ENCODE data around the gene CNTNAP5.

DNA sequence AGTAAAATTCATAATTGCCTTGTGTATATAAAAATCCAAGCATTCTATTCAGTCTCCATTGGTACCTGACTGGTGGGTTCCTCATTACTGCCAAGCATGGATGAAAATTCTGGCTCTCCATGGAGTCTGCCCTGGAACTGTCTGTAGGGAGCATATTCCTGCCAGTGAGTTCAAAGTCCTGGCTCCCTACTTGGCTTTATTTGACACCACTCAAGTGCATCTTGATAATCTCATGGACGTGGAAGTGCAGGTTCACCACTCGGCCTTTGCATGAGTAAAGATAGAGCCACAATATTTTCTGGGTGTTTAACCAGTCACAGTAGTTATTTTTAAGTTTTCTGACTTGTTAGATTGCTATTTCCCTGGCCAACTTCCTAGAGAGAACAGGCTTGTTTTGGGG is 63.5 kb downstream of the CNTNAP5 start:
- TF ChIP-seq, protein P1, sequence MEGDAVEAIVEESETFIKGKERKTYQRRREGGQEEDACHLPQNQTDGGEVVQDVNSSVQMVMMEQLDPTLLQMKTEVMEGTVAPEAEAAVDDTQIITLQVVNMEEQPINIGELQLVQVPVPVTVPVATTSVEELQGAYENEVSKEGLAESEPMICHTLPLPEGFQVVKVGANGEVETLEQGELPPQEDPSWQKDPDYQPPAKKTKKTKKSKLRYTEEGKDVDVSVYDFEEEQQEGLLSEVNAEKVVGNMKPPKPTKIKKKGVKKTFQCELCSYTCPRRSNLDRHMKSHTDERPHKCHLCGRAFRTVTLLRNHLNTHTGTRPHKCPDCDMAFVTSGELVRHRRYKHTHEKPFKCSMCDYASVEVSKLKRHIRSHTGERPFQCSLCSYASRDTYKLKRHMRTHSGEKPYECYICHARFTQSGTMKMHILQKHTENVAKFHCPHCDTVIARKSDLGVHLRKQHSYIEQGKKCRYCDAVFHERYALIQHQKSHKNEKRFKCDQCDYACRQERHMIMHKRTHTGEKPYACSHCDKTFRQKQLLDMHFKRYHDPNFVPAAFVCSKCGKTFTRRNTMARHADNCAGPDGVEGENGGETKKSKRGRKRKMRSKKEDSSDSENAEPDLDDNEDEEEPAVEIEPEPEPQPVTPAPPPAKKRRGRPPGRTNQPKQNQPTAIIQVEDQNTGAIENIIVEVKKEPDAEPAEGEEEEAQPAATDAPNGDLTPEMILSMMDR (IDR thresholded peaks at IDR 0.05; ENCODE audit: low read depth, low read length) = no peak
- no peak for TF ChIP-seq MYC (IDR thresholded peaks at IDR 0.05; ENCODE audit: low read depth, low read length)
